CD4-positive, alpha-beta T cell treated with Interleukin-1 beta for 1 hour (primary cell): ENCODE data around the gene BMP7.

Source experiments
- DNase-seq, 2 donors: peaks; one replicate each; pipeline ENCODE4 v3.0.0-alpha.2; 2020 to 2022

BMP7 gene

GRCh38 chr20:57225197-57225733 is 41.2 kb downstream of the BMP7 start:
- no peak for DNase-seq

- no peak for DNase-seq
Observed at GRCh38 chr20:57224641-57225138, 41.8 kb downstream of the BMP7 start.

GRCh38 chr20:57223648-57224489 is 42.6 kb downstream of the BMP7 start:
- DNase-seq, result no peak

- no peak for DNase-seq
Observed at GRCh38 chr20:57222631-57222950, 43.9 kb downstream of the BMP7 start.

GRCh38 chr20:57221916-57222630 is 44.4 kb downstream of the BMP7 start:
- DNase-seq, result no peak

- DNase-seq, result no peak
Observed at GRCh38 chr20:57220337-57221145, 45.9 kb downstream of the BMP7 start.

- no peak for DNase-seq
Observed at GRCh38 chr20:57219071-57219677, 47.3 kb downstream of the BMP7 start.

- no peak for DNase-seq
Observed at GRCh38 chr20:57218489-57218888, 48.0 kb downstream of the BMP7 start.

GRCh38 chr20:57217802-57218201 is 48.6 kb downstream of the BMP7 start:
- DNase-seq, result no peak

- no peak for DNase-seq
Observed at GRCh38 chr20:57216669-57217068, 49.8 kb downstream of the BMP7 start.

- DNase-seq, result no peak
Observed at GRCh38 chr20:57215826-57216471, 50.5 kb downstream of the BMP7 start.

- DNase-seq, result no peak
Observed at GRCh38 chr20:57215426-57215825, 51.0 kb downstream of the BMP7 start.

- DNase-seq, result no peak
Observed at GRCh38 chr20:57214948-57215347, 51.5 kb downstream of the BMP7 start.

GRCh38 chr20:57214427-57214826 is 52.0 kb downstream of the BMP7 start:
- no peak for DNase-seq

GRCh38 chr20:57213924-57214323 is 52.5 kb downstream of the BMP7 start:
- no peak for DNase-seq

GRCh38 chr20:57213291-57213690 is 53.1 kb downstream of the BMP7 start:
- DNase-seq, result no peak

- no peak for DNase-seq
Observed at GRCh38 chr20:57212534-57213276, 53.7 kb downstream of the BMP7 start.

GRCh38 chr20:57211908-57212533 is 54.4 kb downstream of the BMP7 start:
- DNase-seq, result no peak

- no peak for DNase-seq
Observed at GRCh38 chr20:57211406-57211805, 55.0 kb downstream of the BMP7 start.

GRCh38 chr20:57210911-57211280 is 55.5 kb downstream of the BMP7 start:
- DNase-seq, result no peak
